HL-60 (cell line): Measurements from ENCODE around the gene CFAP58.

Source experiments
- CTCF ChIP-seq: IDR thresholded peaks from one replicate; pipeline ENCODE4 v1.5.1; 2011; ENCODE audit warnings: low read length, control low read depth, inconsistent platforms; ENCODE audit not compliant: insufficient read depth
- GABPA ChIP-seq: IDR thresholded peaks from 2 replicates; pipeline ENCODE4 v1.6.1; 2012; ENCODE audit warnings: low read depth

DNA sequence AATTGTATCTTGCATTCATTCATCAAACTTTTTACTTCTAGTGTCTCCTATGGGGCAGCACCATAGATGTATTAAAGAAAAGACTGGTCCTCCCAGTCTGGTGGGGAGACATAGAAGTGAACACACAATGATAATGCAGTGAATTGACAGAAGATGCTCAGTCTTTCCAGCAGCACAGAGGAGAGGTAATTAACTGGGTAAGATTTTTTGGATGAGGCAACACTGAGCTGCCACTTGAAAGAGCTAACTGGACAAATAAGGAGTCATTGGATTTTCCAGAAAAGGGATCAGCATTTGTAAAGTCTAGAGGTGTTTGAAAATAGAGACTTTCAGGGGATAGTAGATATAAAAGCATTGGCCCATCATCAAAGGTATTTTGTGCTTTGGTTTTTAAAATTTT lies 8.1 kb upstream of the CFAP58 start:
- TF ChIP-seq CTCF (no peak), GABPA (no peak)
